Suprapubic skin (tissue), 4 donors: ENCODE data around the gene CAPN10.

ENCODE experiments used
- EP300 ChIP-seq: sonication (generic); formaldehyde crosslinking; IDR thresholded peaks from one replicate; pipeline ENCODE4 v1.6.1; 2017; ENCODE audit warnings: antibody characterized with exemption
- POLR2A ChIP-seq, 2 donors: fragments of 450-650 bp; IDR thresholded peaks; one replicate each; pipeline ENCODE4 v1.6.1; 2017; ENCODE audit warnings: antibody characterized with exemption in 2 of 2, mild to moderate bottlenecking in 2 of 2, moderate library complexity in 2 of 2
- POLR2AphosphoS5 ChIP-seq, 3 donors: sonication (generic); formaldehyde crosslinking; IDR thresholded peaks; one replicate each; pipeline ENCODE4 v1.6.1; 2017; ENCODE audit warnings: antibody characterized with exemption in 3 of 3
- TF ChIP-seq, protein P1 (sequence below), 2 donors: fragments of 200-600 bp in 1 of 2; fragments of 450-650 bp in 1 of 2; sonication (generic) in 1 of 2; IDR thresholded peaks; one replicate each; pipeline ENCODE4 v1.5.1; 2016 to 2019; ENCODE audit warnings: antibody characterized with exemption in 2 of 2, mild to moderate bottlenecking in 1 of 2, moderate library complexity in 1 of 2

- TF ChIP-seq, protein P1, sequence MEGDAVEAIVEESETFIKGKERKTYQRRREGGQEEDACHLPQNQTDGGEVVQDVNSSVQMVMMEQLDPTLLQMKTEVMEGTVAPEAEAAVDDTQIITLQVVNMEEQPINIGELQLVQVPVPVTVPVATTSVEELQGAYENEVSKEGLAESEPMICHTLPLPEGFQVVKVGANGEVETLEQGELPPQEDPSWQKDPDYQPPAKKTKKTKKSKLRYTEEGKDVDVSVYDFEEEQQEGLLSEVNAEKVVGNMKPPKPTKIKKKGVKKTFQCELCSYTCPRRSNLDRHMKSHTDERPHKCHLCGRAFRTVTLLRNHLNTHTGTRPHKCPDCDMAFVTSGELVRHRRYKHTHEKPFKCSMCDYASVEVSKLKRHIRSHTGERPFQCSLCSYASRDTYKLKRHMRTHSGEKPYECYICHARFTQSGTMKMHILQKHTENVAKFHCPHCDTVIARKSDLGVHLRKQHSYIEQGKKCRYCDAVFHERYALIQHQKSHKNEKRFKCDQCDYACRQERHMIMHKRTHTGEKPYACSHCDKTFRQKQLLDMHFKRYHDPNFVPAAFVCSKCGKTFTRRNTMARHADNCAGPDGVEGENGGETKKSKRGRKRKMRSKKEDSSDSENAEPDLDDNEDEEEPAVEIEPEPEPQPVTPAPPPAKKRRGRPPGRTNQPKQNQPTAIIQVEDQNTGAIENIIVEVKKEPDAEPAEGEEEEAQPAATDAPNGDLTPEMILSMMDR (IDR thresholded peaks at IDR 0.05): no peak
- TF ChIP-seq EP300 (no peak), POLR2AphosphoS5 (IDR thresholded peaks at IDR 0.05) (no peak), POLR2A (IDR thresholded peaks at IDR 0.05) (no peak)
Observed at GRCh38 chr2:240589375-240589774, 2.8 kb downstream of the CAPN10 start.
